Karpas-422 (cell line): ENCODE results near the gene L3MBTL4. TPM values are rescaled to one million over a fixed set of nuclear protein-coding genes. Genes with fewer than 3 reads are reported as not detected.

ENCODE experiments used
- DNase-seq: peaks from one replicate; pipeline ENCODE4 v3.0.0-alpha.2; 2015
- H2AFZ ChIP-seq: fragments of 200-600 bp; sonication (generic); 2 replicates; pipeline ENCODE4 v1.6.1; 2014; ENCODE audit warnings: antibody characterized with exemption, low read length, mixed read lengths
- H3K27ac ChIP-seq: fragments of 200-600 bp; sonication (generic); 2 replicates; pipeline ENCODE4 v1.5.1; 2014; ENCODE audit warnings: mild to moderate bottlenecking, low read length, moderate library complexity
- H3K27me3 ChIP-seq: fragments of 200-600 bp; sonication (generic); 2 replicates; pipeline ENCODE4 v1.6.1; 2014; ENCODE audit warnings: low read length, mixed read lengths
- H3K36me3 ChIP-seq: fragments of 200-600 bp; sonication (generic); 2 replicates; pipeline ENCODE4 v1.6.1; 2014; ENCODE audit warnings: low read length, mixed read lengths; ENCODE audit not compliant: insufficient read depth
- H3K4me1 ChIP-seq: fragments of 200-600 bp; sonication (generic); 2 replicates; pipeline ENCODE4 v1.6.1; 2014; ENCODE audit warnings: mild to moderate bottlenecking, low read length, mixed read lengths
- H3K4me2 ChIP-seq: fragments of 200-600 bp; sonication (generic); 2 replicates; pipeline ENCODE4 v1.6.1; 2014; ENCODE audit warnings: low read length, low read depth, mild to moderate bottlenecking; ENCODE audit not compliant: poor library complexity, severe bottlenecking
- H3K4me3 ChIP-seq: fragments of 200-600 bp; sonication (generic); 2 replicates; pipeline ENCODE4 v1.5.1; 2014; ENCODE audit warnings: mild to moderate bottlenecking, antibody characterized with exemption, low read length, mixed read lengths
- H3K79me2 ChIP-seq: fragments of 200-600 bp; sonication (generic); 2 replicates; pipeline ENCODE4 v1.6.1; 2014; ENCODE audit warnings: mild to moderate bottlenecking, low read length, mixed read lengths
- H3K9ac ChIP-seq: fragments of 200-600 bp; sonication (generic); 2 replicates; pipeline ENCODE4 v1.6.0; 2014; ENCODE audit warnings: low read length
- H3K9me2 ChIP-seq: fragments of 200-600 bp; sonication (generic), shearing (Covaris generic); replicated peaks from 2 replicates; pipeline ENCODE4 v1.6.0; 2014; ENCODE audit warnings: mild to moderate bottlenecking, low read length, moderate library complexity; ENCODE audit not compliant: insufficient read depth
- H3K9me3 ChIP-seq: fragments of 300-700, 200-600 bp; sonication (generic); 2 replicates; pipeline ENCODE4 v1.6.1; 2014; ENCODE audit warnings: low read length, mixed read lengths
- H4K20me1 ChIP-seq: fragments of 200-600 bp; sonication (generic); 2 replicates; pipeline ENCODE4 v1.6.1; 2014; ENCODE audit warnings: mild to moderate bottlenecking, antibody characterized with exemption, low read length, low read depth; ENCODE audit not compliant: insufficient read depth
- total RNA-seq: library from RNA; depleted of rRNA; stranded (reverse); fragments of >200 nt; shearing (Covaris generic); gene quantifications from 2 replicates; pipeline ENCODE4 v1.2.3, GENCODE V29; 2014; ENCODE audit warnings: low replicate concordance

L3MBTL4 gene
- total RNA-seq, 1 experiment from 2014 or later: 15.2 TPM

GRCh38 chr18:6113650-6114049 lies 301.1 kb downstream of the L3MBTL4 start:
- no peak overlapping the region for H3K4me2 ChIP-seq
- no peak overlapping the region for H3K27ac ChIP-seq
- no peaks in the 10 kb centered on the region for H3K36me3 ChIP-seq
- no peak overlapping the region for H2AFZ ChIP-seq
- no peaks in the 10 kb centered on the region for H3K9me3 ChIP-seq
- no peak for DNase-seq
- H4K20me1 ChIP-seq: no peaks in the 10 kb centered on the region
- no peaks in the 10 kb centered on the region for H3K4me1 ChIP-seq
- no peaks in the 10 kb centered on the region for H3K9me2 ChIP-seq
- no peak overlapping the region for H3K4me3 ChIP-seq
- H3K79me2 ChIP-seq: no peaks in the 10 kb centered on the region
- no peak overlapping the region for H3K9ac ChIP-seq
- no peaks in the 10 kb centered on the region for H3K27me3 ChIP-seq

- H3K27me3 ChIP-seq: no peaks in the 10 kb centered on the region
- no peaks in the 10 kb centered on the region for H3K9me2 ChIP-seq
- H4K20me1 ChIP-seq: no peaks in the 10 kb centered on the region
- no peak for DNase-seq
- no peaks in the 10 kb centered on the region for H3K79me2 ChIP-seq
- no peaks in the 10 kb centered on the region for H3K4me1 ChIP-seq
- H3K36me3 ChIP-seq: no peaks in the 10 kb centered on the region
- no peaks in the 10 kb centered on the region for H3K9me3 ChIP-seq
- H3K9ac ChIP-seq: no peak overlapping the region
- no peak overlapping the region for H3K27ac ChIP-seq
- no peak overlapping the region for H3K4me3 ChIP-seq
- no peak overlapping the region for H2AFZ ChIP-seq
- H3K4me2 ChIP-seq: no peak overlapping the region
Observed at GRCh38 chr18:6111726-6112125, 303.0 kb downstream of the L3MBTL4 start.

GRCh38 chr18:6109743-6110142 lies 305.0 kb downstream of the L3MBTL4 start:
- no peaks in the 10 kb centered on the region for H3K9me2 ChIP-seq
- H3K36me3 ChIP-seq: no peaks in the 10 kb centered on the region
- DNase-seq: no peak
- H3K4me1 ChIP-seq: no peaks in the 10 kb centered on the region
- no peak overlapping the region for H3K4me3 ChIP-seq
- no peak overlapping the region for H3K27ac ChIP-seq
- H3K27me3 ChIP-seq: no peaks in the 10 kb centered on the region
- H3K9me3 ChIP-seq: no peaks in the 10 kb centered on the region; the same call in 1 of the 2 replicates
- H4K20me1 ChIP-seq: no peaks in the 10 kb centered on the region
- H3K9ac ChIP-seq: no peak overlapping the region
- H2AFZ ChIP-seq: no peak overlapping the region
- H3K4me2 ChIP-seq: no peak overlapping the region
- H3K79me2 ChIP-seq: no peaks in the 10 kb centered on the region

GRCh38 chr18:6107794-6108193 lies 306.9 kb downstream of the L3MBTL4 start:
- no peaks in the 10 kb centered on the region for H3K9me2 ChIP-seq
- no peak overlapping the region for H3K27ac ChIP-seq
- no peak overlapping the region for H3K9ac ChIP-seq
- H3K4me2 ChIP-seq: no peak overlapping the region
- H3K27me3 ChIP-seq: no peaks in the 10 kb centered on the region
- no peaks in the 10 kb centered on the region; the same call in 1 of the 2 replicates for H3K9me3 ChIP-seq
- H3K79me2 ChIP-seq: no peaks in the 10 kb centered on the region
- no peak for DNase-seq
- no peak overlapping the region for H2AFZ ChIP-seq
- no peaks in the 10 kb centered on the region for H4K20me1 ChIP-seq
- no peak overlapping the region for H3K4me3 ChIP-seq
- no peaks in the 10 kb centered on the region for H3K36me3 ChIP-seq
- no peaks in the 10 kb centered on the region for H3K4me1 ChIP-seq

- no peaks in the 10 kb centered on the region for H4K20me1 ChIP-seq
- H3K9me3 ChIP-seq: no peaks in the 10 kb centered on the region; the same call in 1 of the 2 replicates
- no peak overlapping the region for H3K4me2 ChIP-seq
- H3K27ac ChIP-seq: no peak overlapping the region
- H3K9ac ChIP-seq: no peak overlapping the region
- H2AFZ ChIP-seq: no peak overlapping the region
- no peaks in the 10 kb centered on the region for H3K27me3 ChIP-seq
- no peaks in the 10 kb centered on the region for H3K36me3 ChIP-seq
- no peaks in the 10 kb centered on the region for H3K79me2 ChIP-seq
- no peaks in the 10 kb centered on the region for H3K4me1 ChIP-seq
- H3K9me2 ChIP-seq: no peaks in the 10 kb centered on the region
- no peak overlapping the region for H3K4me3 ChIP-seq
- DNase-seq: no peak
Observed at GRCh38 chr18:6106091-6106685, 308.5 kb downstream of the L3MBTL4 start.

GRCh38 chr18:6103741-6104140 lies 311.0 kb downstream of the L3MBTL4 start:
- Histone ChIP-seq H3K79me2 (no peaks in the 10 kb centered on the region), H3K9me3 (no peaks in the 10 kb centered on the region; the same call in 1 of the 2 replicates), H3K4me2 (no peak overlapping the region), H3K27me3 (no peaks in the 10 kb centered on the region), H2AFZ (no peak overlapping the region), H3K27ac (no peak overlapping the region), H4K20me1 (no peaks in the 10 kb centered on the region), H3K9ac (no peak overlapping the region), H3K4me1 (no peaks in the 10 kb centered on the region), H3K4me3 (no peak overlapping the region), H3K36me3 (no peaks in the 10 kb centered on the region), H3K9me2 (no peaks in the 10 kb centered on the region)
- no peak for DNase-seq

- Histone ChIP-seq H3K36me3 (no peaks in the 10 kb centered on the region), H3K27ac (no peak overlapping the region), H3K4me1 (peaks cover 20% of the 10 kb centered on the region), H3K79me2 (no peaks in the 10 kb centered on the region), H2AFZ (no peak overlapping the region), H3K4me3 (no peak overlapping the region), H3K9ac (no peak overlapping the region), H3K9me3 (no peaks in the 10 kb centered on the region), H4K20me1 (no peaks in the 10 kb centered on the region), H3K27me3 (no peaks in the 10 kb centered on the region), H3K4me2 (no peak overlapping the region), H3K9me2 (no peaks in the 10 kb centered on the region)
- DNase-seq: no peak
Observed at GRCh38 chr18:6096730-6097129, 318.0 kb downstream of the L3MBTL4 start.

GRCh38 chr18:6088432-6088831 lies 326.3 kb downstream of the L3MBTL4 start:
- 0 out of 2 replicates have a peak, but pooled peaks cover 3% of the 10 kb centered on the region for H3K9me3 ChIP-seq
- peak overlapping the region; percentile 4; the same call in 1 of the 2 replicates for H3K4me3 ChIP-seq
- no peaks in the 10 kb centered on the region for H3K27me3 ChIP-seq
- H4K20me1 ChIP-seq: no peaks in the 10 kb centered on the region
- no peaks in the 10 kb centered on the region for H3K9me2 ChIP-seq
- 0 out of 2 replicates have a peak overlapping the region, but pooled peaks have one; percentile 7 for H3K9ac ChIP-seq
- H3K4me1 ChIP-seq: peaks cover 18% of the 10 kb centered on the region
- peak overlapping the region; percentile 44 for H3K4me2 ChIP-seq
- DNase-seq: no peak
- H3K79me2 ChIP-seq: no peaks in the 10 kb centered on the region
- peak overlapping the region; percentile 33; the same call in 1 of the 2 replicates for H2AFZ ChIP-seq
- no peak overlapping the region for H3K27ac ChIP-seq
- no peaks in the 10 kb centered on the region for H3K36me3 ChIP-seq
